B cell (primary cell): Measurements from ENCODE around the gene ERCC4. TPM values are rescaled to one million over a fixed set of nuclear protein-coding genes. Genes with fewer than 3 reads are reported as not detected.

Source experiments
- ATAC-seq: fragments of 200-7000 bp; cut with Tn5 transposase; one replicate; pipeline ENCODE4 v1.10.0; 2021; ENCODE audit warnings: low read depth, mild to moderate bottlenecking, moderate number of reproducible peaks, moderate library complexity
- CTCF ChIA-PET: fragments of 350-600 bp; sonication (Branson Sonifier 250); formaldehyde crosslinking; loops from one replicate; lab custom pipeline; 2021; ENCODE audit warnings: antibody characterized with exemption, inconsistent platforms; lab: Charles Lee
- POLR2A ChIA-PET: fragments of 350-600 bp; sonication (Branson Sonifier 250); formaldehyde crosslinking; loops from one replicate; lab custom pipeline; 2021; ENCODE audit warnings: antibody characterized with exemption; lab: Charles Lee
- DNase-seq: peaks from one replicate; pipeline ENCODE4 v3.0.0; 2013
- H2AFZ ChIP-seq: 2 replicates; pipeline ENCODE4 v1.6.1; 2012; ENCODE audit warnings: mild to moderate bottlenecking, low read depth, low read length; ENCODE audit not compliant: insufficient read depth, poor library complexity, severe bottlenecking
- H3K27ac ChIP-seq, 2 donors: 1 replicate in 1 of 2; 2 replicates in 1 of 2; pipeline ENCODE4 v1.5.1; 2012 to 2013; ENCODE audit warnings: low read length in 2 of 2, mild to moderate bottlenecking in 2 of 2, moderate library complexity in 1 of 2
- H3K27me3 ChIP-seq, 4 experiments: fragments of 200-600 bp in 1 of 4; sonication (generic) in 1 of 4; replicated peaks in 1 of 4; 1 replicate in 2 of 4; 2 replicates in 2 of 4; pipeline versions ENCODE4 v1.6.1 to v1.7.0; 2013 to 2016; ENCODE audit warnings: low read length in 3 of 4, mild to moderate bottlenecking in 2 of 4, mixed read lengths in 1 of 4, moderate library complexity in 1 of 4; ENCODE audit not compliant: insufficient read depth in 4 of 4, control insufficient read depth in 3 of 4; ENCODE audit errors: control extremely low read depth in 1 of 4
- H3K36me3 ChIP-seq, 2 experiments: replicated peaks in 1 of 2; 1 replicate in 1 of 2; 2 replicates in 1 of 2; pipeline versions ENCODE4 v1.6.1 to v1.7.1; 2013; ENCODE audit warnings: low read length in 1 of 2; ENCODE audit not compliant: insufficient read depth in 2 of 2, control insufficient read depth in 1 of 2; ENCODE audit errors: control extremely low read depth in 1 of 2, extremely low read depth in 1 of 2
- H3K4me1 ChIP-seq, 2 donors: fragments of 200-600 bp in 1 of 2; sonication (generic) in 1 of 2; 1 replicate in 1 of 2; 2 replicates in 1 of 2; pipeline versions ENCODE4 v1.5.1 to v1.6.1; 2013 to 2017; ENCODE audit warnings: low read length in 2 of 2; ENCODE audit not compliant: control insufficient read depth in 2 of 2, insufficient read depth in 2 of 2
- H3K4me2 ChIP-seq: replicated peaks from 2 replicates; pipeline ENCODE3; 2012; ENCODE audit warnings: mild to moderate bottlenecking, low read depth, low read length; ENCODE audit not compliant: poor library complexity, severe bottlenecking
- H3K4me3 ChIP-seq, 5 experiments: fragments of 200-600 bp in 1 of 5; sonication (generic) in 1 of 5; 1 replicate in 3 of 5; 2 replicates in 2 of 5; pipeline versions ENCODE4 v1.5.1 to v1.7.0; 2011 to 2016; ENCODE audit warnings: low read length in 4 of 5, mild to moderate bottlenecking in 4 of 5, low read depth in 2 of 5, control low read depth in 1 of 5, moderate library complexity in 1 of 5; ENCODE audit not compliant: insufficient read depth in 1 of 5; ENCODE audit errors: control extremely low read depth in 1 of 5, extremely low read depth in 1 of 5
- H3K79me2 ChIP-seq: fragments of 200-600 bp; sonication (generic); one replicate; pipeline ENCODE4 v1.6.0; 2016; ENCODE audit warnings: low read length; ENCODE audit not compliant: control insufficient read depth, insufficient read depth
- H3K9ac ChIP-seq: fragments of 200-600 bp; sonication (generic); 2 replicates; pipeline ENCODE4 v1.6.1; 2017; ENCODE audit warnings: mild to moderate bottlenecking, low read length, moderate library complexity
- H3K9me3 ChIP-seq, 3 donors: one replicate each; pipeline versions ENCODE4 v1.6.1 to v1.7.1; 2013; ENCODE audit warnings: low read length in 2 of 3; ENCODE audit not compliant: control insufficient read depth in 2 of 3, insufficient read depth in 1 of 3; ENCODE audit errors: control extremely low read depth in 1 of 3
- H4K20me1 ChIP-seq: 2 replicates; pipeline ENCODE4 v1.6.0; 2012; ENCODE audit warnings: mild to moderate bottlenecking, low read length; ENCODE audit not compliant: insufficient read depth, control insufficient read depth, poor library complexity, severe bottlenecking
- H3K27ac Mint-ChIP-seq: one replicate; pipeline ENCODE4 v1.8.0; 2021; ENCODE audit warnings: mixed read lengths
- H3K27me3 Mint-ChIP-seq: one replicate; pipeline ENCODE4 v1.8.0; 2021; ENCODE audit warnings: mixed read lengths
- H3K4me1 Mint-ChIP-seq: one replicate; pipeline ENCODE4 v1.8.0; 2021; ENCODE audit warnings: mixed read lengths
- H3K4me3 Mint-ChIP-seq: one replicate; pipeline ENCODE4 v1.8.0; 2021; ENCODE audit warnings: mixed read lengths
- H3K9me3 Mint-ChIP-seq: one replicate; pipeline ENCODE4 v1.8.0; 2022; ENCODE audit warnings: mixed read lengths; ENCODE audit not compliant: insufficient read depth
- EZH2 ChIP-seq: IDR thresholded peaks from 2 replicates; pipeline ENCODE4 v1.6.1; 2012; ENCODE audit warnings: borderline replicate concordance, low read depth, mild to moderate bottlenecking, moderate library complexity, low read length; ENCODE audit not compliant: insufficient read depth, poor library complexity, severe bottlenecking
- WGBS: methylation state at CpG from one replicate; pipeline ENCODE4 v1.1.5; 2013; ENCODE audit warnings: missing lambda C conversion rate; ENCODE audit not compliant: insufficient coverage; 5-methylcytosine and 5-hydroxymethylcytosine counted together
- intact Hi-C: fragments of 100-400 bp; cut with micrococcal nuclease; formaldehyde crosslinking; loops from one replicate; pipeline ENCODE4 v1.10.0; 2022
- polyA plus RNA-seq: library from polyadenylated mRNA; depleted of rRNA; stranded (reverse); fragments of >200 nt; gene quantifications from 2 replicates; pipeline ENCODE4 v1.2.3, GENCODE V29; 2012
- total RNA-seq, 2 donors: library from RNA; stranded (reverse); fragments of 120-200 nt in 1 of 2; gene quantifications; 1 replicate in 1 of 2; 2 replicates in 1 of 2; pipeline versions ENCODE4 v1.2.3 to v1.2.4, GENCODE V29; 2013 to 2022
- TF ChIP-seq, protein P1 (sequence below): fragments of 200-600 bp; IDR thresholded peaks from one replicate; pipeline ENCODE4 v1.8.0; 2022; ENCODE audit warnings: antibody characterized with exemption, mild to moderate bottlenecking

Gene ERCC4
- total and polyA plus RNA-seq, 2 donors (not counting 1 experiment from before 2014, with no cell fraction given) = 1.0 to 11.9 TPM

DNA sequence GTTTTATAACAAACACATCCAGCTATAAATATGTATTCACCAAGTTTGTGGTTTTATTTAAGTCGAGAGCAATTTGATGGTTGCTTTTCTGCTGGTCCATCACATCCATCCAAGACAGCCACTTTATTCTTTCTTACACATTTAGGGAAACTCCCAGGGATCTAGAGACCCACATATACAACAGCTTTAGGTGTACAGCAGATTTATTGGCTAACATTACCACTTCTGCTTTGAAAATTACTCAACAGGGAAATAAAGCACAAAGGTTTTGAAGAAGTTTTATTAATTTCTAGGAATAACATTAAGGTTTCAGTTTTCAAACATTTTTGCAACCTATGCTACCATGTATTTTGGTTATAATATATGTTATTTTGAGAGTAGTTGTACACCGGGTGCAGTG, 6.9 kb downstream of the ERCC4 start:
- Mint-ChIP-seq H3K4me1 (peaks cover 3% of the 10 kb centered on the region), H3K27ac (no peak overlapping the region), H3K27me3 (no peaks in the 10 kb centered on the region), H3K9me3 (no peaks in the 10 kb centered on the region), H3K4me3 (no peak overlapping the region)
- POLR2A ChIA-PET = no interaction called here
- Histone ChIP-seq H2AFZ (no peak overlapping the region), H3K36me3 (peaks cover 3 to 8% of the 10 kb centered on the region in 2 experiments), H3K79me2 (peaks cover 6% of the 10 kb centered on the region), H3K9me3 (no peaks in the 10 kb centered on the region), H3K4me2 (no peak overlapping the region), H3K27ac (no peak overlapping the region), H4K20me1 (peaks cover 4% of the 10 kb centered on the region), H3K4me3 (no peak overlapping the region), H3K9ac (no peak overlapping the region), H3K4me1 (no peaks in the 10 kb centered on the region), H3K27me3 (no peaks in the 10 kb centered on the region)
- intact Hi-C loops = no loop called here
- no CpG with 5 or more reads among the region's 2 CpGs for WGBS
- CTCF ChIA-PET = no interaction called here
- TF ChIP-seq EZH2 = no peak
- TF ChIP-seq, protein P1, sequence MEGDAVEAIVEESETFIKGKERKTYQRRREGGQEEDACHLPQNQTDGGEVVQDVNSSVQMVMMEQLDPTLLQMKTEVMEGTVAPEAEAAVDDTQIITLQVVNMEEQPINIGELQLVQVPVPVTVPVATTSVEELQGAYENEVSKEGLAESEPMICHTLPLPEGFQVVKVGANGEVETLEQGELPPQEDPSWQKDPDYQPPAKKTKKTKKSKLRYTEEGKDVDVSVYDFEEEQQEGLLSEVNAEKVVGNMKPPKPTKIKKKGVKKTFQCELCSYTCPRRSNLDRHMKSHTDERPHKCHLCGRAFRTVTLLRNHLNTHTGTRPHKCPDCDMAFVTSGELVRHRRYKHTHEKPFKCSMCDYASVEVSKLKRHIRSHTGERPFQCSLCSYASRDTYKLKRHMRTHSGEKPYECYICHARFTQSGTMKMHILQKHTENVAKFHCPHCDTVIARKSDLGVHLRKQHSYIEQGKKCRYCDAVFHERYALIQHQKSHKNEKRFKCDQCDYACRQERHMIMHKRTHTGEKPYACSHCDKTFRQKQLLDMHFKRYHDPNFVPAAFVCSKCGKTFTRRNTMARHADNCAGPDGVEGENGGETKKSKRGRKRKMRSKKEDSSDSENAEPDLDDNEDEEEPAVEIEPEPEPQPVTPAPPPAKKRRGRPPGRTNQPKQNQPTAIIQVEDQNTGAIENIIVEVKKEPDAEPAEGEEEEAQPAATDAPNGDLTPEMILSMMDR = no peak
- DNase-seq (no peak), ATAC-seq (no peak)

DNA sequence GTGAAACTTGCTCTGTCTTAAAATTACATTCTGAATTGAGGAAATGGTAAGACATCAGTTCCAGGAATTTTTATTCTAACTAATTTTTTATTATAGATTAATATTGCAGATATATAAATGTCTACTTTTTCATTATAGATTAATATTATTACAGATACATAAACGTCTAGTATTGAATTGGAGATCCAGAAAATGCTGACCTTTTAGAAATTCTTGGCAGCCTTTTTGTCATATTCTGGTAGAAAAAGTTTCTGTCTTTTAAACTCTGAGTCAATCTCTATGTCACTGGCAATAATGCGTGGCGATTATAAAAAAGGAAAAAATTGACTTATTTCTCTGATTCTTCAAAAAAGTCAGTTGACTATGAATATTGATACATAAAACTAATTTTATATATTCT, 8.7 kb downstream of the ERCC4 start:
- ATAC-seq (no peak), DNase-seq (no peak)
- H3K4me3 ChIP-seq = no peak overlapping the region
- CTCF ChIA-PET = interaction anchor here (0.7 kb wide), 1 partner anchor 12 kb away, joined by 3 read pairs; no protein-coding TSS in a partner anchor
- peaks cover 4% of the 10 kb centered on the region for H4K20me1 ChIP-seq
- WGBS = no CpG with 5 or more reads among the region's 3 CpGs
- H3K27ac Mint-ChIP-seq = no peak overlapping the region
- H3K27me3 Mint-ChIP-seq = no peaks in the 10 kb centered on the region
- intact Hi-C loops = no loop called here
- no peaks in the 10 kb centered on the region for H3K27me3 ChIP-seq
- no peak overlapping the region for H3K4me3 Mint-ChIP-seq
- H3K4me1 Mint-ChIP-seq = peaks cover 3% of the 10 kb centered on the region
- H3K79me2 ChIP-seq = peaks cover 6% of the 10 kb centered on the region
- H3K4me2 ChIP-seq = no peak overlapping the region
- H3K9me3 Mint-ChIP-seq = no peaks in the 10 kb centered on the region
- POLR2A ChIA-PET = no interaction called here
- H3K4me1 ChIP-seq = no peaks in the 10 kb centered on the region
- H3K27ac ChIP-seq = no peak overlapping the region
- no peaks in the 10 kb centered on the region for H3K9me3 ChIP-seq
- H2AFZ ChIP-seq = no peak overlapping the region
- H3K36me3 ChIP-seq = peaks cover 3 to 8% of the 10 kb centered on the region in 2 experiments
- H3K9ac ChIP-seq = no peak overlapping the region
- no peak for TF ChIP-seq EZH2
- TF ChIP-seq, protein P1 = no peak
